NCI-H187 treated with DMSO at 0.1 percent for 48 hours (cell line): ENCODE results near the gene PLK5.

Experiments
- DNase-seq: peaks from one replicate; lab custom pipeline; 2025; lab: John Stamatoyannopoulos, UW

PLK5 gene

DNA sequence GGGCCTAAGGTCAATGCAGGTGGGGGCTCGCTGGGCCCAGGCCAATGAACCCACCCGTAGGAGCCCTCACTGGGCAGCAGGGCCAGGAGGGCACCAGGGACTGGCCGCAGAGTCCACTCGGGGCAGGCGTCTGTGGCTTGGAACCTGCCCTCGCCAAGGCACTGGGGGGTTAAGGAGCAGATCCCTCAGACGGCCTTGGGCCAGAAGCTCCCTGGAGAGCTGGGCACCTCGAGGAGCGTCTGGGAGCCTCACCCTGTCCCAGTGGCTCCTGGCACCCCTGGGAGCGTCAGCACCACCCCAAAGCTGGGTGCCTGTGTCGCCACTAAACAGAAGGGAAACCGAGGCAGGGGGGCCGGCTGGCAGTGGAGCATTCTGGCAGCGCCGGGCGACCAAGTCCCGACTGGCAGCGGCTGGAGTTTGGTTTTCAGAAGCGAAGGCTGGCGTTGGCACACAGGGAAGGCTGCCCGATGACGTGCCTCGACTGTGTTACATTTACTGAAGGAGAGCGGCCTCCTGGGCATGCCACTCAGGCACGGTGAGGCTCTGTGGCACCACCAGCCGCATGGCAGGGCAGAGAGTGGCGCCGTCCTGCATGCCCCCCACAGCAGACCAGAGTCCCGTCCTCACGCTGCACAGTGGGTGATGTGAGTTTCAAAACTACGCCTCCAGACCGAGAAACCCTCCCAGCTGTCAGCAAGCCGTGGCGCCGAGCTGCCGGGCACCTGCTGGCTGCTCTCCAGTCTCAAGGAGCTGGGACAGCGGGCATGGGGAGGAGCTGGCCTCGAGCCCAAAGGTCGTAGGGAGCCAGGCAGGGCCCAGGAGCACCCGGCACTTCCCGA lies 53.4 kb downstream of the PLK5 start:
- no peak for DNase-seq

DNA sequence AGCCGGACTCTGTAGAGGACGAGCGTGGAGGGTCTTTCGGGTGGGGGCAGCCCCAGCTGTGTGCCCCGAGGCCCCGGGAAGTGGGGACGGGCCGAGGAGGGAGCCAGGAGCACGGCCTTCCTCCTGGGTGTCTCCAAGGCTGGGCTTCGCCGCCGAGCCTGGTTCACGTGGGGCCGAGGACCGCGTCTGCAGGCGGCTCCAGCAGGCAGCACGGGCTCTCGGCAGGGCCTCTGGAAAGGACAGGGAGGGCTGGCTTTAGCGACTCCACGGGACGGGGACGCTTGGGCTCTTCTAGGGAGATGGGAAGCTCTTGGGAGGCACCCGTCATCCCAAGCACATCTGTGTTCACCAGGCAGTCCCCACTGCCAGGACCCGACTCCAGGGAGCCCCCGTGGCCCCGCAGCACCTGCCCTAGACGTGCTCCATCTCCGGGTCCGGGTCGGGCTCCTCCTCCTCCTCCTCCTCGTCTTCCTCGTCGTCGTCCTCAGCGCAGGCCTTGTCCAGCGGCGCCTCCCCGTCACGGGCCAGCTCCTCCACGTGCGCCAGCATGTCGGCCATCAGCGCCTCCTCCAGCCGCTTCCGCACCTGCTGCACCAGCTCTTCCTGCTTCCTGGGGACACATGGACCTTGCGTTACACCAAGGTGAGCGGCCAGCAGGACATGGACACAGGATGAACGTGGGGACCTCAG lies 54.2 kb downstream of the PLK5 start:
- no peak for DNase-seq

- no peak for DNase-seq
Observed at GRCh38 chr19:1579222-1579621, 55.3 kb downstream of the PLK5 start.

GRCh38 chr19:1580382-1580781 lies 56.5 kb downstream of the PLK5 start:
- no peak for DNase-seq

- no peak for DNase-seq
Observed at GRCh38 chr19:1580957-1581356, 57.1 kb downstream of the PLK5 start.

GRCh38 chr19:1582201-1582600 lies 58.3 kb downstream of the PLK5 start:
- no peak for DNase-seq

DNA sequence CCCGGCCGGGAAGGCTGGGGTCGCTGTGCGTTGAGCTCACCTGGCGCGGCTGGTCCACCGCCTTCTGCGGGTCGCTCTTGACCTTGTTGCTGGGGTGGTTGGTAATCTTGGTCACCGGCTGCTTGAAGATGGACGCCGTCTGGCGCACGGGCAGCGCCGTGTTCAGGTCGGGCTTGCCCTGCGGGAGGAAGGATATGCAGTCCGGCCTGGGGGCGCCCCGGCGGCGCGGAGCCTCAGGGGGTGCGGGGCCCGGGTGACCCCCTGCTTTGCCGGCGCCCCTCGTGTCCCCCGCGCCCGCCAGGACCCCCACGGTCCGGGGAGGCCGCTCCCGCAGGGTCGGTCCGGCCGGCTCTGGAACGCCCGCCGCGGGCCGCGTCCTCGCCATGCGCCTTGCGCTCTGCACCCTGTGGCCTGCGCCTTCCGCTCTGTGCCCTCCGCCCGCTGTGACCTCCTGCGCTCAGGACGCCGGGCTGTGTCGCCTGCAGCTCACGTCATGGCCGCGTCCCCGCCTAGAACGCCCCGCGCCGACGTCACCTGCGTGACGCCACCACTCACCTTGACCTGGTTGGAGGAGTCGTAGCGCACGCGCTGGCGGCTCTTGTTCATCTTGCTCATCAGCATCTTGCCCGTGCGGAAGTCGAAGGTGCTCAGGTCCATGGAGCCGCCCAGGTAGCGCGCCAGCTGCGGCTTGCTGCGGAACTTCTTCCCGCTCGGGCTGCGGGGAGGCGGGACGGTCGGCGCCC lies 60.8 kb downstream of the PLK5 start:
- no peak for DNase-seq

- DNase-seq: no peak
Observed at GRCh38 chr19:1585243-1585580, 61.3 kb downstream of the PLK5 start.
